Measurements from ENCODE around the gene EMC10.

EMC10 gene

GRCh38 chr19:50534478-50534877, 58.2 kb downstream of the EMC10 start:
- H3K4me3 ChIP-seq (ENCODE audit: low read depth, low read length), result no peak overlapping the region
- TF ChIP-seq, protein P1, sequence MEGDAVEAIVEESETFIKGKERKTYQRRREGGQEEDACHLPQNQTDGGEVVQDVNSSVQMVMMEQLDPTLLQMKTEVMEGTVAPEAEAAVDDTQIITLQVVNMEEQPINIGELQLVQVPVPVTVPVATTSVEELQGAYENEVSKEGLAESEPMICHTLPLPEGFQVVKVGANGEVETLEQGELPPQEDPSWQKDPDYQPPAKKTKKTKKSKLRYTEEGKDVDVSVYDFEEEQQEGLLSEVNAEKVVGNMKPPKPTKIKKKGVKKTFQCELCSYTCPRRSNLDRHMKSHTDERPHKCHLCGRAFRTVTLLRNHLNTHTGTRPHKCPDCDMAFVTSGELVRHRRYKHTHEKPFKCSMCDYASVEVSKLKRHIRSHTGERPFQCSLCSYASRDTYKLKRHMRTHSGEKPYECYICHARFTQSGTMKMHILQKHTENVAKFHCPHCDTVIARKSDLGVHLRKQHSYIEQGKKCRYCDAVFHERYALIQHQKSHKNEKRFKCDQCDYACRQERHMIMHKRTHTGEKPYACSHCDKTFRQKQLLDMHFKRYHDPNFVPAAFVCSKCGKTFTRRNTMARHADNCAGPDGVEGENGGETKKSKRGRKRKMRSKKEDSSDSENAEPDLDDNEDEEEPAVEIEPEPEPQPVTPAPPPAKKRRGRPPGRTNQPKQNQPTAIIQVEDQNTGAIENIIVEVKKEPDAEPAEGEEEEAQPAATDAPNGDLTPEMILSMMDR (IDR thresholded peaks at IDR 0.05; ENCODE audit: low read depth, low read length), result no peak

DNA sequence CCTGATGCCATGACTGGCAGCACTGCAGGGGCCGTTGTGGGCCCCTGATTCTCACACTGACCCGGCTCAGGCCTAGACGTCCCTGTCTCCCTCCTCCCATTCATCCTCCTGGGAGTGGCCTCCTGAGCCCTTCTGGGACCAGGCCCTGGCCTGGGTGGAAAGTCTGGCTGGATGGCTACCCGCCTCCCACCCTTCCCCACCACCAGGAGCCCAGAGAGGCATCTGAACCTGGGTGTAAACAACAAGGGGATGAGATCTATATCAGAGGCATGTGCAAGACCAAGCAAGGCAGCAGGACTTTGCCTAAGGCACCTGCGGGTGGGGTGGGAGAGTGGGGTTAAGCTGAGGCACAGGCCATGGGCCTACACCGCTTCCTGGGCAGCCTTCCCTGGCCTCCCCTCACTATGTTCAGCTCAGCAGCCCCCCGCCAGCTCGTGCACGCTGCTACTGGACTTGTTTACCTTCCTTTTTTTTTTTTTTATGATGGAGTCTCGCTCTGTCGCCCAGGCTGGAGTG, 59.4 kb downstream of the EMC10 start:
- TF ChIP-seq, protein P1 (IDR thresholded peaks at IDR 0.05; ENCODE audit: low read depth, low read length), result no peak
- H3K4me3 ChIP-seq (ENCODE audit: low read depth, low read length), result no peak overlapping the region

DNA sequence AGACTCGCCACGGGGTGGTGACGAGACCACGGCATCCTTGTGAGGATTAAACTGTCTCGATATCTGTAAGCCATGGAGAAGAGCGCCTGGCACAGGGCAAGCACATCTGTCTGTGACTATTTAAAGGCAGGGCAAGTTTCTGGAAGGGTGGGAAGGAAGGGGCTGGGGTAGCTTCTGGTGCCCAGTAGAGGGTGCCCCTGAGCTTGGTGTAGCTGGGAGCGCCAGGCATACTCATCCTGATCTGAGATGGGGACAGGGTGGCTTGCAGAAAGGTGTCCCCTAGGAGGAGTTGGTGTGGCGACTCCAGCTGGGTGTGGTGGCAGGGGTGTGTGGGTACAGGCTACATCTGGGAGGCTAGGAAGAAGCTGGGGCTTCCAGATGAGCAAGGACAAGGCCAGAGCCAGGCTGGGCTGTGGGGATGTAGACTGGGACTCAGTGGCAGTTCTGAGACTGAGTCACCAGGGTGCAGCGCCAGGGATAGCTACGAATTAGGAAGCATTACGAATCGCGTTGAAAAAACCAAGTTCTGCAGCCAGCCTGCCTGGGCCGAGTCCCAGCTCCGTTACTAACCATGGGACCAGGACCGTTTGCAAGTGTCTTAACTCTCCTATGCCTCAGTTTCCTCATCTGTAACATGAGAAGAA, 60.5 kb downstream of the EMC10 start:
- no peak overlapping the region for H3K4me3 ChIP-seq (ENCODE audit: low read depth, low read length)
- TF ChIP-seq, protein P1 (IDR thresholded peaks at IDR 0.05; ENCODE audit: low read depth, low read length), result no peak

GRCh38 chr19:50537306-50537685, 61.0 kb downstream of the EMC10 start:
- H3K4me3 ChIP-seq (ENCODE audit: low read depth, low read length), result no peak overlapping the region

GRCh38 chr19:50537769-50538230, 61.5 kb downstream of the EMC10 start:
- H3K4me3 ChIP-seq (ENCODE audit: low read depth, low read length), result no peak overlapping the region
- TF ChIP-seq, protein P1 (IDR thresholded peaks at IDR 0.05; ENCODE audit: low read depth, low read length), result peak; percentile 78

More at GRCh38 chr19:50537306-50537685, 61.0 kb downstream of the EMC10 start:
- TF ChIP-seq, protein P1 (IDR thresholded peaks at IDR 0.05; ENCODE audit: low read depth, low read length), result no peak

Measured in WI38 (cell line).